GM15510 (cell line): Measurements from ENCODE around the gene FANCI.

Source experiments
- POLR2A ChIP-seq: IDR thresholded peaks from 3 replicates; pipeline ENCODE4 v1.6.1; 2011; ENCODE audit warnings: borderline replicate concordance; ENCODE audit not compliant: insufficient read length; ENCODE audit errors: extremely low read depth

The FANCI gene

DNA sequence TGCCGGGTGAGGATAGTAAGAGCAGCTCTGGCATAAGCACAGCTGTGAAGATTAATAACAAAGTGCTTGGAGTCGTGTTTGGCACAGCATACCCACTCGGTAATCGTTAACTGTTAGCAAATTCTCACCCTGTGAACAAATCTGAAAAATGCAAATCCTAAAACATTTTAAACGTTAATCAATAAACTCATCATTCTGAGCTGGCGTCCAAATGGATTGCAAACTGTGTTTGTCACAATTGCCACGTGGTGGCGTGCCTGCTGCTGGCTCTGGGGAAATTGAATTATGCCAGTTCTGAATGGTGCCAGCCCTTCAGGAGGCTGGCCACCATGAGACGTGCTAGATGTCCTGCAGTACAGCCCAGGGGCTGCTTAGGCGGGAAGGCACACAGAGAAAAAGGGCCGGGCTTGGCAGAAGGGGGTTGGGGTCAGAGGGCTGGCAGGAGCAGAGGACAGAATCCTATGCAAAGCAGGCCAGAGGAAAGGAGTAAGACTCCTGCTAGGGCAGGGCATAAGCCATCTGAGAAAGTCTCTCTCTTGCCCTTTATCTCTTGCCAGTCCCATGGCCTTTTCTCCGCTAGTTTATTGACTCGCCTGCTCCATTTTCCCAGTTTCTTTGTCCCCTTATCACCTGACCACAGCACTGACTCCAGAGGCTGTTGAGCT is 113.0 kb downstream of the FANCI start:
- no peak for TF ChIP-seq POLR2A

DNA sequence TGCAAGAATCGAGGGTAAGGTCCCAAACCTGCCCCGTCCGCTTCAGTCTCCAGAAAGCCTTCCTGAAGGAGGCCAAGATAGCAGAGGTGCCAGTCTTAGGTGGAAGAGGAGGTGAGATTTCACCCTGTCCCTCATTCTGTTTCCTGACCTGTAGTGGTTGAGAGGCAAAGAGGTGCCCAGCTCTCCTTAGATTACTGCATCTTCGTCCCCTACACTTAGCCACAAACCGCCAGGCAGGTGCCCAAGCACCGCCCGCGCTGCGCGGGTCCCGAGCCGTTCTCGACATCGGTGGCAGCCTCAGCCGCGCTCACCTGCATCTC is 114.6 kb downstream of the FANCI start:
- no peak for TF ChIP-seq POLR2A

DNA sequence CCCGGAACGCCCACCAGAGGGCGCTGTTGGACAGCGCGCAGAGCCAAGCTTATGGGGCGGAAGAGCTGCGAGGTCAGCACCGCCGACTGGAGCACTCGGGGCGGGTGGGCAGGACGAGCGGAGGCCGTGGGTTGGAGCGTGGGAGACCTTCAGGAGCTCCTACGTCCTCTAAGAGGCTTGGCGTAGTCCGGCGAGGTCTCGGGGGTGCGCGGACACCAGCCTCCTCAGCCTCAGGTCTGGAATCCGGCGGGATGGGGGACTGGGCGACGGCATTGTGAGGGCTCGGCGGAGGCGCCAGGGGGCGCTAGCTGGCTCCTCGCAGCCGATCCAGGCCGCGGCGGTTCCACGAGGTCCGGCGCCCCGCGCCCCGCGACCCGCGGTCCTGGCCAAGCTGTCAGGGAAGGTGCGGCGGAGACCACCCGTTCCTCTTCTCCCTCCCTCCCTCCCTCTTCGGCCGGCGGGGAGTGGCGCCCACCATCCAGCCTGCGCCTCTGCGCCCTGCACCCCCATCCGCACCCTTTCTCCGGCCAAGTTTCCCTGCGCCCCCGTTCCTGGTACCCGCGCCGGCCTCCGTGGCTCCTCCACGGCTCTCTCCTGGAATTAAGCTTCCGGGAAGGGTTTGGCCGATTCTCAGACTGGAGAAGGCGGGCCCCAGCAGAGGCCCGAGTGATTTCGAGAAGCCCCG is 115.1 kb downstream of the FANCI start:
- no peak for TF ChIP-seq POLR2A

DNA sequence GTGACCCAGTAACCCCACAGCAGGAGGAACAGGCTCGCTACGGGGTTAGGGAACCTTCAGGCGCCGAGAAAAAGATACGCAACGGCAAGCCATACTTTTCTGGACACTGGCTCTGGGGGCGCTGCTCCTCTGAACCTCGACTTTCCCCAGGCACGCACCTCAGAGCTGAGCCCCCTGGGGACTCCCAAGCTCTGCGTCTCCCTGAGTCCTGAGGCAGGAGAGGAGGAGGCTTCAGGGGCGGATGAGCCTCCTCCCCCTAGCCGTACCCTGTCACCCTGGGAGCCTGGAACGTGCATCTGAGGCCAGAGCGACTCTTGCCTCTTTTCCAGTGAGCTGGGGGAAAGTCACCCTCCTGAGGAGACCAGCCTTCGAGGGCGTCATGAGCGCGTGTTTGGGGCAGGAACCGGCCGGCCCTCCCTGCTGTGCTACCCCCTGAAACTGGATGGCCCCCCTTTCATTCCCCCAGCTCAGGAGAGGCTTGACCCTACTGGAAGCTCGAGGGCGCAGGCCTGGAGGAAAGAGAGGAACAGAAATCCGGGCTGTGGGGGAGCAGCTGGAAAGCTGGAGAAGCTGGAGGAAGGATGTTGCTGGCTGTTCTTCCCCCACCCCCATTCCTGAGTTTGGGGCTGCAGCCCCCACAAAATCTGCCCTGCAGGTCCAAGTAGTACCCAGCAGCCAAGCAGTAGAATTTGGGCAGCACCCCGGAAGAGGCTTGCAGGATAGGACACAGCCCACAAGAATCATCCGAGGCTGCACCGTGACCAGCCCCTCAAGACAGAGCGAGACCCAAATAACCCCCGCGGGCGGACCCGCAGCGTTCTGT is 115.9 kb downstream of the FANCI start:
- no peak for TF ChIP-seq POLR2A

DNA sequence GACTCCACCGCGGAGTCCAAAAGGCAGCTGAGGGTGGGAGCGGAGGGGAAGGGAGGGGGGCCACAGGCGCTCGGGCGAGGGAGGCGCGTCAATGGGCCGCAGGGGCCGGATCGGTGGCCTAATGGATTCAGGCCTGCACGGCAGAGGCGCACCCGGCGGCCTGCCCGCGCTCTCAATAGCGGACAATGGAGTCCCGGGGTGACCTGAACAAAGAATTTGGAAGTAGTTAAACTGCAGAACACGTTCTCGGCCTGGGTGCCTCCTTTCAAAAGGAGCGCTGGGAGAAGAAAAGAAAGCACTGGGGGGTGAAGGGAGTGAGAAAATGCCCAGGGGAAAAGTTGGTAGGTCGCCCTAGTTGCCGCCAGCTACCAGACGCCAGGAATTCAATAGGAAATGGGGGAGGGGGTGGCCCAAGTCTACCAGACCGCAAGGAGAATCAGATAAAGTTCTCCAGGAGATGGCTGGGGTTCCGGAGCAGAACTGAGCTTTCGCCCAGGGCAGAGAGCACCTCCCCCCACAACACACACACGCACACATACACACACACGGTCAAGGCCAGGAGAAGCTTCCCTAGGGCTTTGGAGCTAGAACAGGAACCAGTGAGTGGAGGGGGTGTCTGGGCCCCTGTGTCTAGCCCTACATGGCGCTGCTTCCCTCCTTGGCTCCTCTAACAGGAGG is 116.7 kb downstream of the FANCI start:
- TF ChIP-seq POLR2A = no peak

DNA sequence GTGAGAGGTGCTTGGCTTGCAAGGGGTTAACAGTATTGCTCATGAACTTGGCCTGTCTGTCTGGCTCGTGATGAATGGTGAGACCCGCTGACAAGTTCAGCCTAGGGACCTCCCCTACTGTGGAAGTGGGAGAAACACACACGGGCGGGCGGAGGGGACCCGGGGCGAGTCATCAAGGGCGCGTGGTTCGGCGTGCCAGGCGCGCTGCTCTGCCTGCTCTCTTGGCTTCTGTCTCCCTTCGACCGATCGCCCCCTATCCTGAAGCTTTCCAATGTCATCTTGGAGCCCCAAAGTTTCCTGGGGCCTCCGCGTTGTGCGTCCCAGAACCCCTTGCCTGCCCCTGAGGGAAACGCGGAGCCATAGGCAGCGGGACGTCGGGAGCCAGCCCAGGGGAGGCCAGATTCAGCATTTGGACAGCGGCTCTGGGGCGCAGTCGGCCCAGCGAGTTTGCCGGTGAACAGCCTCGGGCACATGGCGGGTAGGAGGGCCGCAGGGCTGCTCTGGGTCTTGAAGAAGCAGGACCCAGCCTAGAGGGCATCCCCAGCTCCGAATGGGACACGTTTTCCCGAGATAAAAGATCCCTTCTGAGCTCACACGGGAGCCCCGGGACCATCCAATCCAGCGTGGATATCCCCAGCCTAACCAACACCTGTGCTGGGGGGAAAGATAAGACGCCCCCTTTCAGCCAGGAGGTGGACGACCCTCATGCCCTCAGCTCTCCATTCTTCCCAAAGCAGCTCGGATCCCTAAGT is 117.8 kb downstream of the FANCI start:
- no peak for TF ChIP-seq POLR2A

DNA sequence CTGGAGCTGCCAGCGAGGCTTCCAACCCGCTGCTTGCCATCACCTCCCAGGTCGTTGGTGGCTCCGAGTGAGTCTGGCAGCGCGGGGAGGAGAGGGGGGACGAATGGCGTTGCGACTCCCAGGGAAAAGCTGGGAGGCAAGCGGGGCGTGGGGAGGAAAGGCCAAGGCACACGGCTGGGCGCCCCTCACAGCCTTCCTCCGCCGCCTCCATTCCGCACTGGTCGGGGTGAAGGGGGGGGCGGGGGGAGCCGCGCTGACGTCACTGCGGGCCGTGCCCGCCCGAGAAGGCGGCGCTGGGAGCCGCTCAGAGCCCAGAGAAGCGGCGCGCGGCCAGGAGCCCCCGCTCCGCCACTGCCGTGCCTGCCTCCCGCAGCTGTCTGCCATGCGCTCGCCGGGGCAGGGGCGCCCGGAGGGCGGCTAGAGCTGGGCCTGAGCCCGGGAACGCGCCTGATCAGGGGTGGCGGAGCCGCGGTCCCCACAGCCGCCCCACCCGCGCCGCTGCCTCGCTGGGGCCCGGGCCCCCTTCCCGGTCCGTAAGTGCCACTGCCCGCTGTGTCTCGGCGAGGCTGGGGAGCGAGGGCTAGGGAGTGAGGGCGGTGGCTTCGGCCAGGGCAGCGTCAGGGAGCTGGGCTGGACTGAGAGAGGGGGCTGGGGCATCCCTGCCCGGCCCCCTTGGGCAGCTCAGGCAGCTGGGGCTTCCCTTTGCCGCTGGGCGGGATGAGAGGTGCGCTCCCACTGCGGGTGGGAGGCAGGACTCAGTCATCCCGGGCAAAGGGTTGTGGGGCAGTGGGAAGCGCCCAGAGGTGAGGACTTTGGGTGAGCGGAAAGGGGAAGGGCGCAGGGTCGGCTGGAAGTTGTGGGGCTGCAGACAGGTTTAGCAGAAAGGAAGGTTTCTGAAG is 118.7 kb downstream of the FANCI start:
- no peak for TF ChIP-seq POLR2A

DNA sequence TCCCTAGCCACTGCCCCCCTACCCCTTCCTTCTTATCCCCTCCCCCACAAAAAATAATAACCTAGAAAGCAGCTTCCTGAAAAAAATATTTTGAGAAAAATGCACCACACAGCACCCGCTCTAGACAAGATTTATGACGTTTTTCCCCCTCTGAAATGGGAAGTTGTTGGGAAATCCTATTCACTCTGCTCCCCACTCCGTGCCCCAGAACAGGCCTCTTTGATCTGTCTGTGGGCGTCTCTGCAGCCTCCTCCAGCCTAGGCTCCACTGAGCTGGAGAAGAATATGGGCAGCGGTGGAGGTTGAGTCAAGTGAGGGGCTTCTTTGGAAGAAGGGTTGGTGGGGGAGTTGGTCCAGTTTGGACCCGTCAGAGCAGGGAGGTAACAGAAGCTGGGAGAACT is 119.4 kb downstream of the FANCI start:
- no peak for TF ChIP-seq POLR2A

DNA sequence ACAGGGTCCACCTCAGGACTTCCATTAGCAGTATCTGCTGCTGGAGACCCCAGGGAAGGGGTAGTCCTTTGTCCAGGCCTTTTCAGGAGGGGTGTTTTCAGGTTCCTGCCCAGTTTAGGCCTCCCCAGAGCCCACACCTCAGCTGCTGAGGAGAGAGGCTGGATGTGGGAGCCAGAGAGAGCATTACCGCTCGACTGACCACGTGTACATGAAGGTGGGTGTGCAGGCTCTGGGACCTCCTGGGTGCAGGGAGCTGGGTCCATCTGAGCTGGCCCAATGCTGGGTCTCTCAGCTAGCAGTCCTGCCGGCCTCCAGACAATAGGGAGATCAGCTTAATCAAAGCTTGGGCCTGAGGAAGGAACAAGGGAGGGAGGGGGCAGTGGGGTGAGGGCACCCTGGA is 120.0 kb downstream of the FANCI start:
- TF ChIP-seq POLR2A = no peak

DNA sequence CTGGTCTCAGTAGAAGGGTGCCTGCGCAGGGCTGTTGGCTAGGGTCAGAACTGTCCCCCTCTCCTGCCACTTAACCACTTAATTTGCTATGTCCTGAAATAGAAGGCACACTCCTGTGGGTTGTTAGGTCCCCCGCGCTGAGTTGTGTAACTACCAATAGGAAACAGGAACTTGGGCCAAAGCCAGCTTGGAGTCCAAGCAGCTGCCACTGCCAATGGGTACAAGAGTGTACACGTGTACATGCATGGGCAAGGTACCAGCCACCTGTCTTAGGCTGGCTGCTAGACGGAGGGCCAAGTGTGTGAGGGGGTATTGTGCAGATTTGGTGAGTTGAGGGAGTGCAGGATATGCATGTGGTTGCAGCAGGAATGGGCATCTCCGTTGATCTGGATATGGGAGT is 120.6 kb downstream of the FANCI start:
- no peak for TF ChIP-seq POLR2A

DNA sequence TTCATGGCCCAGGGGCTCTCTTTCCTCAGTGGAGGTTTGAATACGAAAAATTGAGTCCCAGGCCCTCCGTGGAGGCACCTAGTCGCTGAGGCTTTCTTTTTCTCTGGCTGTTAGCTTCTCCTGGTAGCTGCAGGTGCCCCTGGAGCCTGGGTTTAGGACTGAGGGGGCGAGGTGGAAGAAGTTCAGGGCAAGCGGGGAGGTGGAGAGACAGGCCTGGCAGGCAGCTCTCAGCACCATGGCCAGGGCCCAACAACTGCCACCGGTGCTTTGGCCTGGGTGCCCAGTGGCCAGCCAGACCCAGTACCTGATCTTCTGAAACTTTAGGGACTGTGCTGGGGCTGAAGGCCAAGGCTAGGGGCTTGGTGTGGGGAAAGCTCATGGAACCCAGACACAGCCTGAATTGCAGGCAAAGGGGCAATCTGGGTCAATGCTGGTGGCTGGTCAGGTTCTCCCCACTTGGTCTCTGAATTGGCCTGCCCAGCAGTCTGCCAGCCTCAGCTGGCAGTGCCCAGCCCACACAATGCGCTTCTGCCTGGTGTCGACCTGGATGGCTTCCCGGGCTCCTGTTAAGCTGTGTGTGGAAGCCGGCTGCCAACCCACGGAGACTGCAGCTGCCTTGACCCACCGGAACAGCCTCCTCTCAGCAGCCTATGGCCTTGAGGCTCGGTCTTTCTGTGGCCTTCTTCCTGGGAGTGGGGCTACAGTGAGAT is 121.1 kb downstream of the FANCI start:
- no peak for TF ChIP-seq POLR2A

DNA sequence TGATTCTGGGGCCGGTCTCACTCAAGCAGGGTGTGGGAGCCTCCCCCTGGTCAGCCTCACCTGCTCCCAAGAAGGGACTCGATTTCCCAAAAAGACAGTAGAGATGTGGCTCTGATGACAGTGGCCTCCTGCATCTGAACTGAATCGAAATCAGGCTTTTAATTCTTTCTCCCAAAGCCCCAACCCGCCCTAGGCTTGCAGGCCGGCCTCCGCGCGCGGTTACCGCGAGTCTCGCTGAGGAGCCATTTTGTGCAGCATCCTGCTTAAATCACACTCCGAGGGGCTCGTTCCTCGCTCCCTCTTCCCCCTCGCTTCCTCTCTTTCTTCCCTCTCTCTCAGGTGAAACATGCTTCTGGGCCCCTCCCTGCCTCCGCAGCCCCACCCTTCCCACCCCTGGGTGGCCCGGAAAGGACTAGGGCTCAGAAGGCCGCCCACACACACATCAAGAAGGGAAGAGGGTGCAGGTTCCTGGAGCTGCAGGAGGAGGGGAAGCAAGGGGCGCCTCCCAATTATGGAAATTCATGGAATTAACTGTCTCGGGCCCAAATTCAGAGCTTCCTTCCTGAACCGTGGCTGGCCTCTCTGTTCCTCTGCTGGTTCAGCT is 121.8 kb downstream of the FANCI start:
- TF ChIP-seq POLR2A = no peak
